Effector memory CD8-positive, alpha-beta T cell (primary cell): Measurements from ENCODE around the gene SHMT1.
A peak's percentile ranks its signal among the peaks of the same experiment; 100 is the strongest.
"Not testable (repeated sequence)": the region's sequence is repeated elsewhere in the genome, so short reads cannot be mapped to it uniquely, and the experiment has no call there.

ENCODE experiments used
- ATAC-seq: fragments of 150-1000 bp; cut with Tn5 transposase; replicated peaks from 2 replicates; pipeline ENCODE4 v1.10.0; 2021; ENCODE audit warnings: mild to moderate bottlenecking, moderate library complexity
- DNase-seq, 3 experiments: peaks; one replicate each; pipeline ENCODE4 v3.0.0; 2021
- H3K27ac Mint-ChIP-seq, 2 donors: one replicate each; pipeline ENCODE4 v1.8.0; 2022; ENCODE audit warnings: mild to moderate bottlenecking in 2 of 2, mixed read lengths in 2 of 2, moderate library complexity in 2 of 2
- H3K27me3 Mint-ChIP-seq, 2 donors: one replicate each; pipeline ENCODE4 v1.8.0; 2022; ENCODE audit warnings: mixed read lengths in 2 of 2
- H3K36me3 Mint-ChIP-seq: one replicate; pipeline ENCODE4 v1.8.0; 2022; ENCODE audit warnings: mild to moderate bottlenecking, moderate library complexity, mixed read lengths; ENCODE audit not compliant: insufficient read depth
- H3K4me1 Mint-ChIP-seq, 2 donors: one replicate each; pipeline ENCODE4 v1.8.0; 2022; ENCODE audit warnings: low read depth in 2 of 2, mixed read lengths in 2 of 2
- H3K4me3 Mint-ChIP-seq, 2 donors: one replicate each; pipeline ENCODE4 v1.8.0; 2022; ENCODE audit warnings: mild to moderate bottlenecking in 2 of 2, mixed read lengths in 2 of 2, moderate library complexity in 2 of 2
- H3K9me3 Mint-ChIP-seq, 2 donors: one replicate each; pipeline ENCODE4 v1.8.0; 2022; ENCODE audit warnings: mixed read lengths in 2 of 2

SHMT1 gene

DNA sequence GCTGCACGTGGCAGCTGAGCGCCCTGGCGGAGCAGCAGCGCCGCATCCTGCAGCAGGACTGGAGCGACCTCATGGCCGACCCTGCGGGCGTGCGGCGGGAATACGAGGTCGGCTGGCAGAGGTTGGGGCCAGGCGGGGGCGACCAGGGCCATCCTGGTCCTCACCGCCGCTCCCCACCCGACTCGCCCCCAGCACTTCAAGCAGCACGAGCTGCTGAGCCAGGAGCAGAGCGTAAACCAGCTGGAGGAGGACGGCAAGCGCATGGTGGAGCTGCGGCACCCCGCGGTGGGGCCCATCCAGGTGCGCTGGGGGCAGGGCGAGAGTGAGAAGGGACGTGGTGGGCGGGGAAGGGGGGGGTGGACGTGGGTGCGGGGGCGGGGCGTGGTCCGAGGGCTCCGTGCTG, 19.7 kb upstream of the SHMT1 start:
- H3K27ac Mint-ChIP-seq, H3K9me3 Mint-ChIP-seq, H3K4me1 Mint-ChIP-seq, H3K36me3 Mint-ChIP-seq: not testable (repeated sequence)
- peaks cover 12 to 26% of the 10 kb centered on the region in 2 donors for H3K27me3 Mint-ChIP-seq
- ATAC-seq (peak; percentile 80), DNase-seq (peak in 1 of 3 experiments; percentile 12)
- peak overlapping the region; percentile 41 to 60 for H3K4me3 Mint-ChIP-seq

DNA sequence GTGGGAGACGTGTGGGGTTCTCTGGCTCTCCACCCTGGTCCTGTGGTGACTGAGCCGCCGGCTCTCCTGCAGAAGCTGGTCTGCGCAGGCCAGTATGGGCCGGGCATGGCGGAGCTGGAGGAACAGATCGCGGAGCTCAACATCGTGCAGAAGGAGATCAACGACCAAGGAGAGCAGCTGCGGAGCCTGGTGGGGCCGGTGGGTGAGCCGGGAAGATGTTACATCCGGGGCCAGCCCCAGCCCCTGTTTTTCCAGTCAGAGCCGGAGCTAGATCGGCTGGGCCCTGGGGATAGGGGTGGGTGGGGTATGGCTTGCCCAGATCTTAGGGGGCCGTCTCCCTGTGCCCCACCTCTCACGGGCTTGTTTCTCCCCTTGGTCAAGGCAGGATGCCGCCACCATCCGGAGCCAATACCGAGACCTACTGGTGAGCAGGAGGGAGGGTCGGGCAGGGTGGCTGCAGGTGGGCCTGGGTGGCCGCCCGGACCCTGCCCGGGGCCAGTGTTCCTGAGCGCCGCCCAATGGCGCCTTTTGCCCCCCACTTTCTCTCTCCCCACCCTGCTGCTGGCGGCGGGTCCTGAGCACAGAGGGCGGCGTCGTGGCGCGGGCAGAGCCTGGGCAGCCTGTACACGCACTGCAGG, 19.2 kb upstream of the SHMT1 start:
- Mint-ChIP-seq H3K4me3 (peak overlapping the region; percentile 41 to 60), H3K4me1 (peaks cover 0 to 11% of the 10 kb centered on the region in 2 donors), H3K36me3 (no peaks in the 10 kb centered on the region), H3K27ac (no peak overlapping the region), H3K9me3 (no peaks in the 10 kb centered on the region), H3K27me3 (peaks cover 12 to 26% of the 10 kb centered on the region in 2 donors)
- no peak for DNase-seq
- no peak for ATAC-seq

DNA sequence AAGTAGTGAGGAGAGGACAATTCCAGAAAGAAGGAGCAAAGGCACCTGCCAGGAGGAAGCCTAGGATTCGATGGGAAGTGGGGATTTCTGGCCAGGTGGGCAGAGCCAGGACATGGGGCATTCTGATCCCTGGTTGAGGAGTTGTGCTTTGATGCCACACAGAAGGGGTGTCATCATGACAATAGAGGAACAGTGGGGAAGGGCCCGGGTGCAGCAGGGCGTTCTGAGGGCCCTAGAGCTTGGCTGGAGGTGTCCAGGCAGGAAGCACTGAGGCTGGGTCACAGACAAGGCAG, 18.5 kb upstream of the SHMT1 start:
- Mint-ChIP-seq H3K27me3 (peaks cover 12 to 26% of the 10 kb centered on the region in 2 donors), H3K36me3 (no peaks in the 10 kb centered on the region), H3K4me1 (peaks cover 0 to 14% of the 10 kb centered on the region in 2 donors), H3K27ac (no peak overlapping the region), H3K4me3 (peak overlapping the region; percentile 5 to 13), H3K9me3 (no peaks in the 10 kb centered on the region)
- DNase-seq, result no peak
- no peak for ATAC-seq

DNA sequence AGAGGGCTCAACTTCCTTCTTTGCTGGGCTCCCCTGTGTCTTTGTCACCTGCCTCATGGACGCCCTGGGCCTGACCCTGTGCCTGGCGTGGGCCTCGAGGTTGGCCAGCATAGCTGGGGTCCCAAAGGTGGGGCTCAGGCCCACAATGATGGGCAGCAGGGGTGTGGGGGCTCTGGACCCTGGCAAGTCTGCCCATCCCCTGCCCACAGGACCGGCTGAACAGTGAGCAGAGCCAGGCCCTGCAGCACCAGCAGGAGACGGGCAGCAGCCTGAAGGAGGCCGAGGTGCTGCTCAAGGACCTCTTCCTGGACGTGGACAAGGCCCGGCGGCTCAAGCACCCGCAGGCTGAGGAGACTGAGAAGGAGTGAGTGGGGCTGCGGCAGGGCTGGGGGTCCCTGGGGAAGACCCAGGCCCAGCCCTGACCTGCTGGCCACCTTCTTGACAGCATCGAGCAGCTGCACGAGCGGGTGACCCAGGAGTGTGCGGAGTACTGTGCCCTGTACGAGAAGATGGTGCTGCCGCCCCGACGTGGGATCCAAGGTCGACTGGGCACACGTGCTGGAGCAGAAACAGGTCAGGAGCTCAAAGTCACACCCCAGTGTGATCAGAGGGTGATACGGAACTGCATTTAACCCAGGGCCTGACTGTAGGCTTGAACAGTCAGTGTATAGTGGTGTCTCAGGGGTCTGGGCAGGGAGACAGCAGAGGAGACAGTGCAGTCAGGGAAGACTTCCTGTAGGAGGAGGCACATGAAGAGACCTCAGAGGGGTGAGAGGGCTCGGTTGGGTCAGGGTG, 18.0 kb upstream of the SHMT1 start:
- peaks cover 0 to 14% of the 10 kb centered on the region in 2 donors for H3K4me1 Mint-ChIP-seq
- peaks cover 12 to 26% of the 10 kb centered on the region in 2 donors for H3K27me3 Mint-ChIP-seq
- H3K36me3 Mint-ChIP-seq, result no peaks in the 10 kb centered on the region
- DNase-seq (no peak), ATAC-seq (no peak)
- H3K9me3 Mint-ChIP-seq, result no peaks in the 10 kb centered on the region
- no peak overlapping the region for H3K27ac Mint-ChIP-seq
- peak overlapping the region; percentile 5 to 13 for H3K4me3 Mint-ChIP-seq

DNA sequence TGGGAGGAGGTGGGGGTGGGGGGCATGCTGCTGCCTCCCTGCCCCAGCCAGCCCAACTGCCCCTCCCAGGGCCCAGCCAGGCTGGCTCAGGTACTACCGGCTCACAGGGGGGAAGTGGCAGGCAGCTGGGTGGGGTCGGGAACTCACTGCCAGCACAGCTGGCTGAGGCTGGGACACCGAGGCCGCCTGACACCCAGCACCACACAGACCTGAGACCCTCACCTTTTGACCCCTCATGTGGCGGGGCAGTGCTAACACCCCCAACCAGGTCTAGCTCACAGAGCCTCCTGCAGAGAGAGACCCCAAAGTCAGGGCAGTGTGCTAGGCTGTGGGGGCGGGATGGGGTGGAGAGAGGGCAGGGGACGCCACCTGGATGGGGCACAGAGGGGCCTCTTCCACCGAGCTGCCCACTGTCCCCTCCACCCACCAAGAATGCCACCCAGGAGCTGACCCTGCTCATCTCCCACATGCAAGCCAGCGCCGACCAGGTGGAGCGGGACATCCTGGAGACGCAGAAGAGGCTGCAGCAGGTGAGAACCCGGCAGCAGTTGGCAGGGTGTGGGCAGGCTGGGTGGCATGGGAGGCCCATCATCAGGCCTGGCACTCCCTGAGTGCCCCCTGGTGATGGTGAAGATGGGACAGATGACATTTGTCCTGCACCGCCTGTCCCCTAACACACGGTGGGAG, 17.3 kb upstream of the SHMT1 start:
- H3K27ac Mint-ChIP-seq, result peak overlapping the region in 1 of 2 donors; percentile 44
- H3K27me3 Mint-ChIP-seq, result peaks cover 12 to 26% of the 10 kb centered on the region in 2 donors
- H3K4me1 Mint-ChIP-seq, result peaks cover 0 to 14% of the 10 kb centered on the region in 2 donors
- no peak for ATAC-seq
- no peaks in the 10 kb centered on the region for H3K9me3 Mint-ChIP-seq
- no peak for DNase-seq
- H3K36me3 Mint-ChIP-seq, result no peaks in the 10 kb centered on the region
- H3K4me3 Mint-ChIP-seq, result no peak overlapping the region

DNA sequence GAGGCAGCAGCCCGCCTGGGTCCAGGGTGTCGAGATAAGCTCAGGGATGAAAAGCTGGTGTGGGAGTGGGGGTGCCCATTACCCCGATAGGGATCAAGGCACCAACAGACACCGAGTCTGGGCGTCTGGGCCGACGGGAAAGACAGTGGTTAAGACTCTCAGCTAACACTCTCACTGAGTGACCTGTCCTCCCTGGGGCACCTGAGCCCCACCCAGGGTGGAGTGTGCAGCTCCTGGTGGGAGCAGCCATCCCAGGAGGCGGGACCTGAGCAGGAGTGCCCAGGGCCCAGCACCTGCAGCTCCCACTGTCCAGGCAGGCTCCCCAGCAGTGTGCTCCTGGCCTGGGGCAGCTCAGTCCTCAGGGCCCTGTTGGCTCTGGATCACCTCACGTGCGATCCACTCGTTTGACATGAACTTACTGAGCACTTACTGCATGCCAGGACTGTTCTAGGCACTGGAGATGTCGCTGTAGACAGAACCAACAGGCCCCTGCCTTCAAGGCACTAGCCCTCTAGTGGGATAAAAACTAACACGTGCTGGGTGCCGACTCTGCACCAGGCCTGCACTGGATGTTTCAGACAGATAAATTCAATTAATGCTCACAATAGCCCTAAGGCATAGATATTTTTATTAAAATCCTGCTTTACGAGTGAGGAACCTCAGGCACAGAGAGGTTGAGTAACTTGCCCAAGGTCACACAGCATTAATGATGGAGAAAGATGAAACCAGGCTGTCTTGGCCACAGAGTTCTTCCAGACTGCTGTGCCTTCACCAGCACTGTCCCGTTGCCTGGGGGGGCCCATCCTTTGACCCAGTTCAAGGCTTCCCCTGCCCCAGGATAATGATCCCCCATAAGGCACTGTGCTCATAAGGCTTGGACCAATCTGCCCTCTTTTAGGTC, 16.1 kb upstream of the SHMT1 start:
- DNase-seq, result no peak
- Mint-ChIP-seq H3K27ac (peak overlapping the region in 1 of 2 donors; percentile 44), H3K4me3 (no peak overlapping the region), H3K9me3 (no peaks in the 10 kb centered on the region), H3K36me3 (no peaks in the 10 kb centered on the region), H3K27me3 (peaks cover 12 to 26% of the 10 kb centered on the region in 2 donors), H3K4me1 (peaks cover 0 to 14% of the 10 kb centered on the region in 2 donors)
- ATAC-seq, result no peak

DNA sequence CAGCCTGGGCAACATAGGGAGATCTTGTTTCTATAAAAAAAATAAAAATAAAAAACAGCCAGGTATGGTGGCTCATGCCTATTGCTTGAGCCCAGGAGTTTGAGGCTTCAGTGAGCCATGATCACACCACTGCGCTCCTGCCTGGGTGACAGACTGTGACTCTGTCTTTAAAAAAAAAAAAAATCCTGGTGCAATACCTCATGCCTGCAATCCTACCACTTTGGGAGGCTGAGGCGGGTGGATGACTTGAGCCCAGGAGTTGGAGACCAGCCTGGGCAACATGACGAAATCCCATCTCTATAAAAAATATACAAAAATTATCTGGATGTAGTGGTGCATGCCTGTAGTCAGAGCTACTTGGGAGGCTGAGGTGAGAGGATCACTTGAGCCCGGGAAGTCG, 15.3 kb upstream of the SHMT1 start:
- not testable (repeated sequence) for DNase-seq, H3K9me3 Mint-ChIP-seq, H3K4me3 Mint-ChIP-seq, H3K36me3 Mint-ChIP-seq, ATAC-seq, H3K27ac Mint-ChIP-seq
- H3K4me1 Mint-ChIP-seq, result peaks cover 0 to 14% of the 10 kb centered on the region in 2 donors
- H3K27me3 Mint-ChIP-seq, result peaks cover 12 to 26% of the 10 kb centered on the region in 2 donors

DNA sequence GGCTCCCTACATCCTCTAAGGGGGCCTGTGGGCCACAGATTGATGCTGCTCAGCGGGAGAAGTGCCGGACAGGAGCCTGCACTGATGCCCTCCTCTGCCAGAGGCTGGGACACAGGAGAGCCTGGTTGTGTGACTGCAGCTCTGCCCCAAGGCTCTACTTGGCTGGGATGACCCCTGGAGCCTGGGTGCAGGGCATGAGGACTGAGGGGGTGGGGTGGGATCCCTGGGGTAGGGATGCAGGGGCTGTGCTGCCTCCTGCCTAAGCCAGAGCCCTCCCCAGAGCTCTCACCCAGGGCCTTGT, 14.8 kb upstream of the SHMT1 start:
- ATAC-seq, result no peak
- no peak overlapping the region for H3K27ac Mint-ChIP-seq
- H3K36me3 Mint-ChIP-seq, result no peaks in the 10 kb centered on the region
- peaks cover 12 to 26% of the 10 kb centered on the region in 2 donors for H3K27me3 Mint-ChIP-seq
- no peak for DNase-seq
- no peaks in the 10 kb centered on the region for H3K9me3 Mint-ChIP-seq
- no peak overlapping the region for H3K4me3 Mint-ChIP-seq
- H3K4me1 Mint-ChIP-seq, result peaks cover 0 to 14% of the 10 kb centered on the region in 2 donors

DNA sequence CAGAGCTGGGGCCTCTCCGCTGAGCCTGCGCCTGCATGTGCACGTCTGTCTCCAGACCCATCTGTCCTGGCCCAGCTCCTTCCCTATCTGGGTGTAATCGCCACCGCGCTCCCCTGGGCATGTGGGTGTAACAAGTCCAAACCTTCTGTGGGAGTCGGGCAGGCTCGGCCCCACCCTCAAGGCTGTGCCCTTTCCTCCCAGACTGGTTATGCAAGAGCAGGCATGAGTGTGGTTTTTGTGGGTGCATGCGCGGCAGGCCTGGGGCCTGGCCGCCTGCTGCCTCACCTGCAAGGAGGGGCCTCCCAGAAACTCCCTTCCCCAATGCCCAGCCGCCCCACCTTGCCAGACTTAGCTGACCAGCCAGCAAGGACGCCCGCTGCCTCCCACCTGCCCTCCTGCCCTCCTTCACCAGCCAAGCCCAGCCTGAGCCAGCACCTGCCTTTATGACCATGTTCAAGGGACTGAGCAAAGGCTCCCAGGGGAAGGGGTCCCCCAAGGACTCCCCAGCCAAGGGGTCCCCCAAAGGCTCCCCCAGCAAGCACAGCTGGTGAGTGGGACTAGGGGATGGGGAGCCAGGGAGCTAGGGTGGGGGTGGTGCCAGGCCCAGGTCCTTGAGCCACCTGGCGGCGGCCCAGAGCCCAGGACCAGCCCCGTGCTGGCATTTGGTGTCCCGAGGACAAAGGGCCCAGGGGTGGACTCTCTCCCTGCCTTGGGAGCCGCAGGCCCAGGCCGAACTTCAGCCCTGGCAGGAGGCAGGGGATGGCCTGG, 14.3 kb upstream of the SHMT1 start, which contains the start of gene EVPLL:
Gene EVPLL, plus strand, starts transcription at position 342 of the 768 bp plus-strand sequence. CDS start 3,160 bp downstream, outside the sequence.
- Mint-ChIP-seq H3K4me1 (peaks cover 0 to 14% of the 10 kb centered on the region in 2 donors), H3K9me3 (no peaks in the 10 kb centered on the region), H3K27me3 (peaks cover 12 to 26% of the 10 kb centered on the region in 2 donors), H3K27ac (peak within 1 kb of the TSS in 1 of 2 donors; percentile 63), H3K4me3 (no peak within 1 kb of the TSS), H3K36me3 (no peaks in the 10 kb centered on the region)
- ATAC-seq, result peak; percentile 37
- no peak for DNase-seq

DNA sequence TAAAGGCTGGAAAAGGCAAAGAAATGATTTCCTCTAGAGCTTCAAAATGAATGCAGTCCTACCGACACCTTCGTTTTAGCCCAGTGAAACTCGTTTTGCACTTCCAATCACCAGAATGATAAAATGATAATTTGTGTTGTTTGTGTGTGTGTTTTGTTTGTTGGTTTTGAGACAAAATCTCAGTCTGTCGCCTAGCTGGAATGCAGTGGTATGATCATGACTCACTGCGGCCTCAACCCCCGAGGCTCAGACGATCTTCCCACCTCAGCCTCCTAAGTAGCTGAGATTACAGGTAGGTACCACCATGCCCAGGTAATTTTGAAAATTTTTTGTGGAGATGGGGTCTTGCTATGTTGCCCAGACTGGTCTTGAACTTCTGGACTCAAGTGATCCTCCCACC, 10.9 kb upstream of the SHMT1 start:
- Mint-ChIP-seq H3K36me3 (no peaks in the 10 kb centered on the region), H3K27ac (no peak overlapping the region), H3K9me3 (no peaks in the 10 kb centered on the region), H3K27me3 (peaks cover 14 to 24% of the 10 kb centered on the region in 2 donors), H3K4me1 (peaks cover 0 to 5% of the 10 kb centered on the region in 2 donors), H3K4me3 (no peak overlapping the region)
- DNase-seq (no peak), ATAC-seq (no peak)

DNA sequence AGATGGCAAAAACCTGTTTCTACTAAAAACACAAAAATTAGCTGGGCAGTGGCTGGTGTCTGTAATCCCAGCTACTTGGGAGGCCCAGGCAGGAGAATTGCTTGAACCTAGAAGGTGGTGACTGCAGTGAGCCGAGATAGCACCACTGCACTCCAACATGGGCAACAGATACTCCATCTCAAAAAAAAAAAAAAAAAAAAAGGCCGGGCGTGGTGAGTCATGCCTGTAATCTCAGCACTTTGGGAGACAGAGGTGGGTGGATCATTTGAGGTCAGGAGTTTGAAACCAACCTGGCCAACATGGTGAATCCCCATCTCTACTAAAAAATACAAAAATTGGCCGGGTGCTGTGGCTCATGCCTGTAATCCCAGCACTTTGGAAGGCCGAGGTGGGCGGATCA, 9.8 kb upstream of the SHMT1 start:
- not testable (repeated sequence) for H3K9me3 Mint-ChIP-seq, H3K4me1 Mint-ChIP-seq, H3K4me3 Mint-ChIP-seq, H3K36me3 Mint-ChIP-seq, ATAC-seq, H3K27ac Mint-ChIP-seq, DNase-seq
- peaks cover 14 to 24% of the 10 kb centered on the region in 2 donors for H3K27me3 Mint-ChIP-seq

DNA sequence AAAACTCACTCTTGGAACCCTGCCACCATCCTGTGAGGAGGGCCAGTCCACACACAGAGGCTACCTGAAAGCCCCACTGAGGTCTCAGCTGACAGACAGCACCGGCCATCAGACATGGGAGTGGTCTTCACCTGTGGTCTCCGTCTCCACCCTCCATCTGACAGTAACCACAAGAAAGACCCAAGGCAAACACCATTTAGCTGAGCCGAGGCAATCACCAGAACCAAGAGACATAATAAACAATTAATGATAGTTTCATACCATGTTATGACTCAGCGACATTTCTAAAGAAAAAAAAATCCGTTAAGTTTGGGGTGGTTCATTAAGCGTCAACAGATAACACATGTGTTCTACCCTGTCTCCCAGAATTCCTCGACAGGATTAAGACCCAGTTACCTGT, 8.1 kb upstream of the SHMT1 start:
- DNase-seq, result no peak
- no peak for ATAC-seq
- Mint-ChIP-seq H3K9me3 (no peaks in the 10 kb centered on the region), H3K4me3 (no peak overlapping the region), H3K4me1 (no peaks in the 10 kb centered on the region), H3K27me3 (peaks cover 14 to 24% of the 10 kb centered on the region in 2 donors), H3K36me3 (no peaks in the 10 kb centered on the region), H3K27ac (no peak overlapping the region)
